GM19023 (cell line): ENCODE measurements around the gene STEAP1B.
"Not testable (repeated sequence)": the region's sequence is repeated elsewhere in the genome, so short reads cannot be mapped to it uniquely, and the experiment has no call there.

Experiments
- ATAC-seq: cut with Tn5 transposase; IDR thresholded peaks from one replicate; pipeline ENCODE4 v1.9.1; 2021; ENCODE audit warnings: mild to moderate bottlenecking, moderate library complexity; ENCODE audit not compliant: unreplicated experiment

STEAP1B gene

DNA sequence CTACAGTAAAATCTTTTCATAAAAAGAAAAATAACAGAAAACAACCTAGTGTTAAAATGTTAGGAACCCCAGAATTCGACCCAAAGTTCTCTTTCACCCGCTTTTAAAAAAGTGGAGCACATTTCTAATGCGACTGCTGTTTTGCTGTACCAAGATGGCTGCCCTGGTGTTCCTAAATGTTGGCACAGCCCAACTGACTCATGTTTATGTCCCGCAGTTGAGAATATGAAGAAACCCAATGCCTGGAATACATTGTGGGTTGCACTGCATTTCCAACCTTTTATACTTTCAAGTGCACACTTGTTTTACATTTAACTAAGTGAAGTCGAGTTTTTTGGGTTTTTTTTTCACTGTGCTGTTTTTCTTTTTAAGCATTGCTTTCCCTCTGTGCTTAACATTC is 944 bp downstream of the STEAP1B start:
- no peak for ATAC-seq

GRCh38 chr7:22496912-22497311 is 3.1 kb downstream of the STEAP1B start:
- not testable (repeated sequence) for ATAC-seq

- not testable (repeated sequence) for ATAC-seq
Observed at GRCh38 chr7:22496296-22496888, 3.6 kb downstream of the STEAP1B start.

- not testable (repeated sequence) for ATAC-seq
Observed at GRCh38 chr7:22493160-22493925, 6.6 kb downstream of the STEAP1B start.

GRCh38 chr7:22488643-22489462 is 11.1 kb downstream of the STEAP1B start:
- ATAC-seq, result no peak

DNA sequence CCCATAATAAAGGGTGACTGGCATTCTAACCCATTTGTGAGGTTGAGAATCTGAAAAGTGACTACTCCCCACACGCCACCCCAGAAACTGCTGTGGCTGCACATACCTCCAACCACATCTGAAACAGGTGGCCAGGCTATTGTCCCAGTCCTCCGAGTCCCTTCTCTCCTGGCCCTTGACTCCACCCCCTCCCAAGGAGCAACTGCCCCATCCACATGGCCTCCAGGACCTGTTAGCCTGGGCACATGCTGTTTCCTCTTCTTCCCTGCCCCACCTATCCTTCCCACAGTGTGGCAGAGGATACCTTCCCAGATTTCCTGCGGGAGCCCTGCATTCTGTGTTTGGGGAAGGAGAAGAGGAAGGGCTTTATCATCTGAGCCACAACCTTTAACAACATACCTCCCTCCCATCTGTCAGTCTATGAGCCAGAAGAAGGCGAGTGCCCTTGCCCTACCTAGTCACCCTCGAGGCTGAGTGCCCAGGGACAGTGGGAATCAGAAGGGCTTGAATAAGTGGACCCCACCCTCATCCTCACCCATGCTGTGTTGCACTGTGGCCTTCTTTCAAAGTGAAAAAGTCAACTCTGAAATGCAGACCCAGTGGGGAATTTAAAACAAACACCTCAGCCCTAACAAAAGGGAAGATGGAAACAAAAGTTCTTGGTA is 11.9 kb downstream of the STEAP1B start:
- ATAC-seq, result no peak

- ATAC-seq, result no peak
Observed at GRCh38 chr7:22486597-22486996, 13.4 kb downstream of the STEAP1B start.

- ATAC-seq, result no peak
Observed at GRCh38 chr7:22485189-22485588, 14.8 kb downstream of the STEAP1B start.

DNA sequence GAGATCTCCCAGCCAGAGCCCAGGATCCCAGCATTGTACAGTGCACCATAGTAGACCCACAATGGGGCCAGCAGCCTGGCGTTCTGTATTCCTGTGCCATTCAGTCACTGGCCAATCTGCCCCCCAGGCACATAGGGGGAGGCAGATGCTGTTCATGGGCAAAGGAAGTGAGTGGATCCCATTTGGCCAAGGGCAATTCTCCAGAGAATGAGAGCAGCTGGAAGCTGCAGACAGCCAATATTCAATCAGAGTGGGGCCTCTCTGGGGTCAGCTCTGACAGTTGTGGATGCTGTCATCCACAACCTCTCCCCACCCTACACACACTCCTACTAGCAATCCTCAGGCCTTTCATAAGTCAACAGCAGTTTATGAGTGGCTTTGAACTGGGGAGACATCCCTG is 17.5 kb downstream of the STEAP1B start:
- ATAC-seq, result no peak

GRCh38 chr7:22481726-22482125 is 18.3 kb downstream of the STEAP1B start:
- ATAC-seq, result no peak

- no peak for ATAC-seq
Observed at GRCh38 chr7:22480523-22481075, 19.4 kb downstream of the STEAP1B start.

- ATAC-seq, result no peak
Observed at GRCh38 chr7:22477876-22478450, 22.0 kb downstream of the STEAP1B start.

GRCh38 chr7:22477262-22477661 is 22.7 kb downstream of the STEAP1B start:
- ATAC-seq, result no peak

DNA sequence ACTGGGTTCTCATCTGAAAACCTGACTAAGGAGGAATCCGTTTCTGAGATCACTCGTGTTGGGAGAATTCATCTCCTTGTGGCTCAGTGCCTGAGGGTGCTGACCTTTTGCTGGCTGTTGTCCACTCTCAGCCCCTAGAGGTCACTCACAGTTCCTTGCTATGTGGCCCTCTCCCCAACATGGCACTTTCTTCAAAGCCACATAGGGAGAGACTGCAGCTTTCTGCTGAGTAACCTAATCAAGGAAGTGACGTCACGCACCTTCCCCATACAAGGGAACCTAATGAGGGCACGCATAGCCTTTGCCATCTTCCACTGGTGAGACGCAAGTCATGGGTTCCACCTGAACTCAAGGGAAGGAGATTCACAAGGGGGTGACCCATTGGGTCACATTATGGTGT is 23.2 kb downstream of the STEAP1B start:
- no peak for ATAC-seq

DNA sequence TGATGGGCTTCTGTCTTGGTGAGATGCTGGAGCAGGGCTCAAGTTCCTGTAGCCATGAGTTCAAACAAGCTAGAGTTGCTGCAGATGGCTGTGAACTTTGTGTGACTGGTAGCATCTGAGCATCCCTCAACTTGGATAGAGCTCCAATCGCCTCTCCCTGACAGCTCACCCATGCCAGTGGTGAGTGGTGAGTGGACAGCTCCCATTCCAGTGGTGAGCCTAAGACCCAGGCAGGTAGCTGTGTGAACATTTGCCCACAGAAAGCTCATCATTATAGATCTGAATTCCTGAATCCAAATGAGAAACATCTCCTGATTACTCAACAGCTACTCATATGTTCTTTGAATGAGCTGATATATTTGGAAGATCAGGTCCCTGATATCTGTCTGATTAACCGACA is 25.3 kb downstream of the STEAP1B start:
- no peak for ATAC-seq

- ATAC-seq, result no peak
Observed at GRCh38 chr7:22470981-22471380, 29.0 kb downstream of the STEAP1B start.

GRCh38 chr7:22469371-22470143 is 30.4 kb downstream of the STEAP1B start:
- ATAC-seq, result no peak

GRCh38 chr7:22468609-22469008 is 31.4 kb downstream of the STEAP1B start:
- no peak for ATAC-seq

GRCh38 chr7:22464299-22464698 is 35.7 kb downstream of the STEAP1B start:
- ATAC-seq, result no peak
